ENCODE measurements around the gene THSD1. TPM values are rescaled to one million over a fixed set of nuclear protein-coding genes. Genes with fewer than 3 reads are reported as not detected.

THSD1 gene
- total and polyA plus RNA-seq, 12 donors, result 3.8 to 9.3 (median 6.7) TPM

- Histone ChIP-seq H3K4me3 (no peak overlapping the region), H3K4me1 (peaks cover 0 to 14% (median 10%) of the 10 kb centered on the region in 9 donors), H3K27me3 (no peaks in the 10 kb centered on the region), H3K36me3 (peaks cover 0 to 100% (median 27%) of the 10 kb centered on the region in 9 donors), H3K27ac (no peak overlapping the region), H3K9me3 (no peaks in the 10 kb centered on the region)
- WGBS, 2 donors, result 98 to 100% methylated on average over 3 of the region's 3 CpGs
- no peak for ATAC-seq
- DNase-seq, result no peak
- no peak for TF ChIP-seq CTCF (IDR thresholded peaks at IDR 0.05)
- intact Hi-C loops (cut with DNase I), result no loop called here
Measured at GRCh38 chr13:52421216-52421615, 15.2 kb upstream of the THSD1 start.

GRCh38 chr13:52419080-52419479 is 13.1 kb upstream of the THSD1 start:
- TF ChIP-seq CTCF (IDR thresholded peaks at IDR 0.05), result no peak
- peak overlapping the region in 3 of 10 donors; percentile 17 to 53 (median 25) for H3K27ac ChIP-seq
- 9 to 10% methylated on average over 1 of the region's 1 CpG for WGBS, 2 donors
- ATAC-seq (peak in 3 of 8 donors; percentile 14 to 52 (median 48)), DNase-seq (no peak)
- H3K4me1 ChIP-seq, result peaks cover 0 to 14% (median 10%) of the 10 kb centered on the region in 9 donors
- H3K27me3 ChIP-seq, result no peaks in the 10 kb centered on the region
- no peak overlapping the region for H3K4me3 ChIP-seq
- H3K36me3 ChIP-seq, result peaks cover 0 to 100% (median 32%) of the 10 kb centered on the region in 9 donors
- intact Hi-C loops (cut with DNase I), result no loop called here
- H3K9me3 ChIP-seq, result no peaks in the 10 kb centered on the region

GRCh38 chr13:52414963-52415362 is 9.0 kb upstream of the THSD1 start:
- no peak for TF ChIP-seq CTCF (IDR thresholded peaks at IDR 0.05)
- Histone ChIP-seq H3K36me3 (peaks cover 0 to 98% (median 22%) of the 10 kb centered on the region in 9 donors), H3K27ac (peak overlapping the region in 2 of 10 donors; percentile 8 to 51), H3K27me3 (no peaks in the 10 kb centered on the region), H3K4me1 (peaks cover 0 to 14% (median 10%) of the 10 kb centered on the region in 9 donors), H3K9me3 (no peaks in the 10 kb centered on the region), H3K4me3 (no peak overlapping the region)
- ATAC-seq (no peak), DNase-seq (no peak)
- 37 to 40% methylated on average over 1 of the region's 1 CpG for WGBS, 2 donors
- intact Hi-C loops (cut with DNase I), result no loop called here

- ATAC-seq, result no peak
- Histone ChIP-seq H3K27me3 (no peaks in the 10 kb centered on the region), H3K9me3 (no peaks in the 10 kb centered on the region), H3K4me3 (no peak overlapping the region), H3K4me1 (peaks cover 0 to 6% (median 5%) of the 10 kb centered on the region in 9 donors), H3K27ac (peak overlapping the region in 1 of 10 donors; percentile 8), H3K36me3 (peaks cover 0 to 93% (median 22%) of the 10 kb centered on the region in 9 donors)
- no peak for DNase-seq
- intact Hi-C loops (cut with DNase I), result no loop called here
- TF ChIP-seq CTCF (IDR thresholded peaks at IDR 0.05), result no peak
- WGBS, 2 donors, result 98 to 99% methylated on average over 1 of the region's 1 CpG
Measured at GRCh38 chr13:52414051-52414450, 8.1 kb upstream of the THSD1 start.
